Hepatocyte (in vitro differentiated cells): Measurements from ENCODE around the gene PDZD8.

Experiments used
- CTCF ChIP-seq: fragments of 200-600 bp; sonication (generic); IDR thresholded peaks from 2 replicates; pipeline ENCODE4 v1.5.1; 2016; ENCODE audit warnings: antibody characterized with exemption, mild to moderate bottlenecking; ENCODE audit not compliant: poor library complexity
- EZH2 ChIP-seq: fragments of 200-600 bp; sonication (generic); IDR thresholded peaks from 2 replicates; pipeline ENCODE4 v1.6.1; 2016; ENCODE audit warnings: antibody characterized with exemption, mild to moderate bottlenecking, borderline replicate concordance
- EZH2phosphoT487 ChIP-seq: fragments of 200-600 bp; sonication (generic); IDR thresholded peaks from one replicate; pipeline ENCODE4 v1.6.1; 2018; ENCODE audit warnings: antibody characterized with exemption, mild to moderate bottlenecking, low read depth, moderate library complexity; ENCODE audit not compliant: unreplicated experiment, severe bottlenecking

- TF ChIP-seq CTCF = no peak
- no peak for TF ChIP-seq EZH2phosphoT487
- TF ChIP-seq EZH2 = no peak
These were observed 23.2 kb downstream of the PDZD8 start for GRCh38 chr10:117351996-117352395.
